ENCODE data around the gene SCARB1.

DNA sequence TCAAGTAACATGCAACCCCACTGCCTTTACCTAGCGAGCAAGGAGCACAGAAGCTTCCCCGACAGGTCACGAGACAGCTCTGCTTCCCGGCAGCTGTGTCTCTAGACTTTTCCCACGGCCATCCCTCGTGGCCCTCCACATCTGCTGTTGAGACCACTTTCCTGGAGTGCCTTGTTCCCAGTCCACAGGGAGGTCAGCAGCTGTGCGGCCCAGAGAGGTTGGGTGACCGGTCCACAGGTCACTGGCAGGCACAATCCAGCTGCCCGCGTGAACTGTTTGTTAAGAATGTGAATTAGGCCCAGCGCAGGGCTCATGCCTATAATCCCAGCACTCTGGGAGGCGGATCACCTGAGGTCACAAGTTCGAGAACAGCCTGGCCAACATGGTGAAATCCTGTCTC lies 71.5 kb downstream of the SCARB1 start:
- no peak for TF ChIP-seq POLR2A (IDR thresholded peaks at IDR 0.05)
- TF ChIP-seq, protein P1, sequence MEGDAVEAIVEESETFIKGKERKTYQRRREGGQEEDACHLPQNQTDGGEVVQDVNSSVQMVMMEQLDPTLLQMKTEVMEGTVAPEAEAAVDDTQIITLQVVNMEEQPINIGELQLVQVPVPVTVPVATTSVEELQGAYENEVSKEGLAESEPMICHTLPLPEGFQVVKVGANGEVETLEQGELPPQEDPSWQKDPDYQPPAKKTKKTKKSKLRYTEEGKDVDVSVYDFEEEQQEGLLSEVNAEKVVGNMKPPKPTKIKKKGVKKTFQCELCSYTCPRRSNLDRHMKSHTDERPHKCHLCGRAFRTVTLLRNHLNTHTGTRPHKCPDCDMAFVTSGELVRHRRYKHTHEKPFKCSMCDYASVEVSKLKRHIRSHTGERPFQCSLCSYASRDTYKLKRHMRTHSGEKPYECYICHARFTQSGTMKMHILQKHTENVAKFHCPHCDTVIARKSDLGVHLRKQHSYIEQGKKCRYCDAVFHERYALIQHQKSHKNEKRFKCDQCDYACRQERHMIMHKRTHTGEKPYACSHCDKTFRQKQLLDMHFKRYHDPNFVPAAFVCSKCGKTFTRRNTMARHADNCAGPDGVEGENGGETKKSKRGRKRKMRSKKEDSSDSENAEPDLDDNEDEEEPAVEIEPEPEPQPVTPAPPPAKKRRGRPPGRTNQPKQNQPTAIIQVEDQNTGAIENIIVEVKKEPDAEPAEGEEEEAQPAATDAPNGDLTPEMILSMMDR (IDR thresholded peaks at IDR 0.05), result no peak
